NCI-H2227 (cell line): ENCODE data around the gene PRKAG2.

Experiments used
- DNase-seq: peaks from one replicate; lab custom pipeline; 2025; ENCODE audit not compliant: unreplicated experiment; lab: John Stamatoyannopoulos, UW

The PRKAG2 gene

DNA sequence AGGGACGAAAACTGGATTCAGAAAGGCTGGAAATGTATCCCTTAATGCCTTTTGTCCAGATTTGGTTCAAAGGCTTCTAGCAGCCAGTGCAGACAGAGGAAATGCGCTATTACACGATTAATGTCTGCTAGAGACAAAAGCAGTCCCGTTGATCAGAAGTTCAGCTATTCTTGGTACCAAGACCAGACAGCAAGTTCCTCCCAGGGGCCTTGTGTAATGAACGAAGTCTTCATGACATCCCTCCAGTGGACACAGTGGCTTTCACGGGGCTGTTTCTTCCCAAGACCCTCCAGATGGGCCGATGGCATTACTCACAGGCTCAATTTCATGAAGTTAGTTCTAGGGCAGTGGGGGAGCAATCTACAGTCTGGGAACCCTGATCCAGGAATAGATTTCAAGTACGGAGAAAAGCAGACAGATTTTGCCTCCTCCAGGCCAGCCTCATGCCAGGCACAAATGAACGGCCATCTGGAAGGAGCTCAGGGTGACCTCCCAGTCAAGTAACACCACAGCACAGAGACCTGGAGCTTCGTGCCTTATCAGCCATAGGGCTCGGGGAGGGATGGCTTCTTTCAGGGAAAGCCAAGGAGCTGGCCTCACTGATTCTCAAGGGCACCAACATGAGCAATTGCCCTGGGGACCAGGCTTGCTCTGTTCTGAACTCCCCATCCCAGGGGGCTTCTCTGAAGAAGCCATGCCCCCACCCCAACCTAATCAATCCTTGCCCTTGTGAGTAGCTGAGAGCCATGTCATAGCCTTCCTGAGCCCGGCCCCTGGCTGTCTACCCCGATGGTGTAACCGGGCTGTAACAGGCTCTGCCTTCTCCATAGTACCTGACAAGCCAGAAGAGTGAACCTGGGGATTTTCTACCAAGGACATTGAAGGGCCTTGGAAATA lies 101.1 kb downstream of the PRKAG2 start:
- DNase-seq, result no peak

DNA sequence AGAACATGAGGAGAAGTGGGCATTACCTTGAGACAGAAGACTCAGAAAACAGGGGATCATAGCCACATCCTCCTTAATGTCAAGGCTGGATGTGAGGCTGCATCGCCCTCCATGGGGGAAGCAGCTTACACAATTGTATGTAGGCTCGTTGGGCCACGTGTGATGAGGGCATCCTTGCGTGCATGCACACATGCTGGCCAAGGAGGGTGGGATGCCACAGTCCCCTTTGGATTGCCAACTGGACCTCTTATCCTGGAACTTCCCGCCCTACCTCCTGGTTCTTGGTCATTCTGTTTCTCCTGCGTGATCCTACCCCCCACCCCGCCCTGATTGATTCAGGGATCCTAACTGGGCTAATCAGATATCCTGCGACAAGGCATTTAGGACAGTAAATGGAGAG lies 102.0 kb downstream of the PRKAG2 start:
- DNase-seq, result no peak

DNA sequence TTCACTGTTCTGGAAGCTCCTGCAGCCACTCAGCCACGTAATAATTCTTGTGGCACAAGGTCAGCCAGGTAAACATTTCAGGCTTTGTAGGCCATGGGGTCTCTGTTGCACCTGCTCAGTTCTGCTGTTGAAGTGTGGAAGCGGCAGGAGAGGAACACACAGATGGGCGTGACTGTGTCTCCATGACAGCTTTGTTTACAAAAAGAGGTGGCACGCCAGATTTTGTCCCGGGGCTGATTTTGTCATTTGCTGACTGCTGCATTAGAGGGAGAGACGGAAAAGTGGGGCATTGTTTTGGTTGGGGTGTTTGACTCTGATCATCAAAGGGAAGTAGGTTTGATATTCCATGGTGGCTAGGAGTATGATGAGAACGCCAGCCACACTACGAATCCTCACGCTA lies 103.1 kb downstream of the PRKAG2 start:
- no peak for DNase-seq

DNA sequence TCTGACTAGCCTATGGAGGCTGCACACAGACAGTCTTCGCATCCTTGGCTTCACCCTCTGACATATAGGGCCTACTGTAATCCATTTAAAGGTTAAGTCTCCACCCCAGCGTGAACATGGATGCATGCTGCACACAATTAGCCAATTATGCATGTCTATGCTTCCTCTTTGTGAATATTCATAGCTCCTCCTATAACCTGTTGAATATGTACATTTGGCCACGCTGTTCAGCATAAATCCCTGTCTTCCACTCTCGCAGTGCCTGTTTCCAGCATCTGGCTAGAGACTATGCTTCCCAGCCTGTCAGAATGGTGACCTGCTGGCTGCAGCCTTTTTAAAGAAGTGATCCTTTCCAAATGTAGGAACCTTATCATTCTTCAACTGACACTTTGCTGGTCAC lies 106.7 kb downstream of the PRKAG2 start:
- no peak for DNase-seq

DNA sequence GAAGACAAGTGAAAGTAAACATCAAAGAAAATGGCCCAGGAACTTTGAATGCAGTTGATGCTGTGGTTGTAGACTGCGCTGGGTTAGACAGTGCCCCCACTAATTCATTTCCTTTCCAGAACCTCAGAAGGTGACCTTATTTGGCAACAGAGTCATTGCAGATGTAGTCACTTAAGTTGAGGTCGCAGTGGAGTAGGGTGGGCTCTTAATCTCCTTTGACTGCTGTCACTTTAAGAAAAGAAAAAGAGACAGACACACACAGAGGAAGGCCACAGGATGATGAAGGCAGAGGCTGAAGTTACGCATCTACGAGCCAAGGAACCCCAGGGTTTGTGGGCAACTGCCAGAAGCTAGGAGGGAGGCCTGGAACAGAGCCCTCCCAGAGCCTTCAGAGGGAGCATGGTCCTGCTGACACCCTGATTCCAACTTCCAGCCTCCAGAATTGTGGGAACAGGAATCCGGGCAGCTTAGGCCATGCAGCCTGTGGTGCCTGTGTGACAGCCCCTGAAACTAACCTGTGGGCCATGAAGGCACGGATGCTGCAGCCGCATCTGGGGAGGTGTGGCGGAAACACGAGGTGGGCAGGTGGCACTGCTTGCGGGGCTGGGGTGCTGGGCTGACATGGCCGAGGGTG lies 107.6 kb downstream of the PRKAG2 start:
- no peak for DNase-seq

DNA sequence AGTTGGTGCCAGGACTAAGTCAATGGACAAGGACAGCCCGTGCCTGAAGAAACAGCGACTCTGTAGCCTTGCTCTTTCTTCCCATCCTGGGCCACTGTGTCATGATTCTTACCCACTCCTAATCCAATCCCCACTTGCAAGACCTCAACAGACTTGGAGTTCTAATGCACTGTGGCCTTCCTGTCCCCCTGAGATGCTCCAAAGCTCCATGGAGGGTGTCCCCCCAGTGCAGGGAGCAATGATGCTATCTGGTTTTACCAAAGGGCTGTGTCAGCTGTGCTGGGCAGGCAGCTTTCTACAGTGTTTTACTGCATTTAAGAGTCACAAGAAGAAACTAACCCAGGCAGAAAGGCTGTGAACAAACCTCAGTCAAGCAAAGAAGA lies 108.1 kb downstream of the PRKAG2 start:
- no peak for DNase-seq

DNA sequence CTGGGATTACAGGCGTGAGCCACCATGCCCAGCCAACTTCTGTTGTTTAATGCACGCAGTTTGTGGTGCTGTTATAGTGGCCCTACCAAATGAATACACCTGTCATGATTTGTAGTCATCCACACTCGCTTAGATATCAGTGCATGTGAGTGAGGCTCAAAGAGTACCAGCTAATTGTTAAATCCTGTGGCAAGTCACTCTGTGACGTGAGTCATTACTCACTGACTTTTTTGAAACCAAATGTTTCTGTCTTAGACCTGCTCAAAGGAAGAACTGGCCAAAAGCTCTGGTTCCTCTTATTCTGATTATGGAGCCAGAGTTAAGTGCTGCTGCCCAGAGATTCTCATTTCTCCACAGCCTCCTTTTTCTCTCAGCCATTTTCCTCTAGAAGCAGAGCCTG lies 109.4 kb downstream of the PRKAG2 start:
- DNase-seq, result no peak

DNA sequence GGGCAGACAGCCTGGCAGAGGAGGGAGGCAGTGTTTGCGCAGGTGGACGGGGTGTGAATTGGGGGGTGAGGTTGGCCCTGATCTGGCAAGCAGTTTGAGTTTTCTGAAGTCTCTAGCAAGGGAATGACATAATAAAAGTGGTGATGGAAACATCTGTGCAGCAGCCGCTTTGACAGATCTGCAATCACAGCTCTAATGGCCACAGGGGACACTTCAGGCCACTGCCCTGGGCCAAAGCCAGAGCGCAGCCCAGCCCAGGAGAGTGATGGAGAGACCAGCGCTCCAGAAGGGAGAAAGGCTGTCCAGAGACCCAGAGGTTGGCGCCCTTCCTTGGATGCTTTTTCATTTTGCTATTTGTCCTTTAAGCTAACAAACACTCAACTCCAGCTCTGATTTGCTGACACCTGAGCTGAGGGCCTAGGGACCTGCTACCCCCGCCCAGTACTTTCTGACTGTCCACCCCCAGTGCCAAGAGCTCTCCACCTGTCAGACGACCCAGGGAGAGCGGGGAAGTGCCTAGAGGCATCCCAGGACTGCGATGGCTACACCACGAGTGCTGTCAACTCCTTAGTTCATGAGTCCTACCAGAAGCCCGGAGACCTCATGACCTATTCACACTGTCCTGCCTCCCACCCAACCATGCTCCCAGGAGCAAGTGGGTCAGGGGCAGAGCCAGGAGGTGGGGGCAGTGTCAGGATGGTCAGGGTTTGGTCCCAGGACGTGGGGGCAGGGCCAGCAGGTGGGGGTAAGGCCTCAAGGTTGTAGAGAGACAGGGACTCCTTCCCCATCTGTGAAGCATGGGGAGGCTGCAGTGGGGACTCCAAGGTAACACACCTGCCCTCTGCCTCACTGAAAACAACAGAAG lies 112.6 kb downstream of the PRKAG2 start:
- no peak for DNase-seq

DNA sequence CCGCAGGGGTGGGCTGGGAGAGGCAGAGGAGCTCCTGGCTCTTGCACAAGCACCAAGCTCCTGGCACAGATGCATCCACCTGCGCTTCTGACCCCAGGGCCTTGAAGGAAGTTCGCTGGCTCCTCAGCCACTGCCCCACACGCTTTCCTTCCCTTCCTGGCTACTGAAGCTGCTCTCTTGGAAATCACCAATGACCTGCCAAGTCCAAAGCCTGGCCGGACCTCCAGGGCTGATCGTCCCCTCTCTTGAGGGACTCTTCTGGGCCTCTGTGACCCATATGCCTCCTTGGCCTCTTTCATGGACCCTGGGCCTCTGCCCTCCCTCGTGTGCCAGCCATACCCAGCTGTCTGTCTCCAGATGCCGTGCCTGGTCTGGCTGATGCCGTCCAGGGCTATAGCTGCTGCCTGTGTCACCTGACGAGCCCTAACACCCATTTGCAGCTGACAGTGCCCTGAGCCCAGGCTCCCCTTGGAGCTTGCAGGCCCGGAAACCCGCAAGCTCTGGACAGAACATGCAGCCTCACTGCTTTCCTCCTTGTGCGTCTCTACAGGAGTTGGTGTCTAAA lies 113.4 kb downstream of the PRKAG2 start:
- DNase-seq, result no peak

DNA sequence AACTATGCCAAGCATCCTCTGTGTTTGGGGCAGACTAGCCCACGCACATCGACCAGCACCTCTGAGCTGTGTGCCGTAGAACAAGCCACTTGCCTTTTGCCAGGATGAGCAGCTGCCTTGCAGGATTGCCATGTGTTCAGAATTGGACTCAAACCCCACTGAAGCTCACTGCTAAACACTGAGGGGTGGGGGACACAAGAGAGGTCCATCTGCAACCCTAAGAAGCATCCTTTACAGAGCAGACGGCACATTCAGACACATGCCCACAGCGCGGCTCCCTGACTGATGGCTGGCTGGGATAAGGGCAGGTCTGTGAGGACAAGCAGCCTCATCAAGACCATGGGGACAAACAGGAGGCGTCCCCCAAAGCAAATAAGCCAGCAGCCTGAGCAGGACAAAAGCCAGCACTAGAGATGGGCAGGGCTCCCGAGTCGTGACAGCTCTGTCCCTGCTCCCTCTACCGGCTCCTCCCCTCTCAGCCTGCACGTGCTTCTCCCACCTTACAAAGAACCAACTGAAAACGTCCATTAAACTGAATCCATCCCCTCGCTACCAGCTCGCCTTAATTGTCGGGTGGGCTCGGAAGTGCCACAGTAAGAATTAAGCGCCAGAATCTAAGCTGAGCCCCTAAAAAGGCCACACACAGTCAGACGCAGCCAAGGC lies 114.2 kb downstream of the PRKAG2 start:
- DNase-seq, result no peak

DNA sequence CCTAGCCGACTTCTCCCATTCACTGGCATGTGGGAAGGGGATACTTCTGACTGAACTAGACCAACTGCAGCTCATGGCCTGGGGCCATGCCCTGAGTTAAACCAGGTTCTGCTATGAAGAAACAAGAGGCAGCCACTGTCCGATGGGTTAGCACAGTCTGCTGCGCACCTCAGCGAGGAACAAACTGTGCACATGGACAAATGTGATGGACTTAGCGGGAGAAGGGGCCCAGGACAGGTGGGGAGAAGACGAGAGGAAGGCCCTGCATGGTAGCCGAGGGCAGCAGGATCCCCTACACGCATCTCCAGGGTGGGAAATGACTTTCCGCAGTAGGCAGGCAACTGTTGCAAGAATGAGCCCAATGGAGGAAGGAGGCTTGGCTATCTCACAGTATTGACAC lies 115.0 kb downstream of the PRKAG2 start:
- DNase-seq, result no peak

DNA sequence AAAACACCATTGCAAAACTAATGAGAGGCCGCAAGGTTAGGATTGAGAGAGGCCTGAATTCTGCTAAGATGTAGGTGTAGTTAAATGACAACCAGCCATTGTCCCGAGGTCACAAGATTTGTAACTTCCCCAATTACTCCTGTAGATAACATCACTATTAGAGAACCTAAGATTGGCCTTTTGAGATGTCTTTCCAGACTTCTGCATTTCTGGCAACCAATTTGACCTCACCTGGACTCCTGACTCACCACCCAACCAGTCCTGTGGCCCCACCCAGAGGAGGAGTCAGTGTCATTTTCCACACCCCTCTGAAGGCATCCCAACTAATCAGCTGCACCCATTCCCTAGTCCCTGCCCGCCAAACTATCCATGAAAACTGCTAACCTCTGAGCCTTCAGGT lies 115.7 kb downstream of the PRKAG2 start:
- no peak for DNase-seq

DNA sequence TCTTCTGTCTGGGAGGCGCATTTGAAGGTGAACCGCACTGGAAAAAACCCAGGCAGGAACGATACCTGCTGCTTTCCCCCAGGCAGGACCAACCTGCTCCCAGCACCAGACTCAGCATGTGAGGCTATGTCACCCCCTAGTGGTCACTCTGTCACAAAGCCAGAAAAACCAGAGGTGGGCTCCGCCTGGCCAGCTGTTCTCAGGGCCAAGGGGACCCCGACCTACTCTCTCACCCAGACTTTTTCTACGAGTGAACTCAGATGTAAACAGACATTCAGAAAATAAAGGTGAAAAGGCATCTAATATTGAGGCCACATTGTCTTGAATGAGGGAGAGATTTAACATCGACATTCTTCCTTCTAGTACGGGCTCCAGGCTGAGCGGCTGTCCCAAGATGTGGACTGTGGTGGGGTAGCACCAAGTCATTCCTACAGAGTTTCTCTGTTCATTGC lies 117.3 kb downstream of the PRKAG2 start:
- peak; percentile 81 for DNase-seq

DNA sequence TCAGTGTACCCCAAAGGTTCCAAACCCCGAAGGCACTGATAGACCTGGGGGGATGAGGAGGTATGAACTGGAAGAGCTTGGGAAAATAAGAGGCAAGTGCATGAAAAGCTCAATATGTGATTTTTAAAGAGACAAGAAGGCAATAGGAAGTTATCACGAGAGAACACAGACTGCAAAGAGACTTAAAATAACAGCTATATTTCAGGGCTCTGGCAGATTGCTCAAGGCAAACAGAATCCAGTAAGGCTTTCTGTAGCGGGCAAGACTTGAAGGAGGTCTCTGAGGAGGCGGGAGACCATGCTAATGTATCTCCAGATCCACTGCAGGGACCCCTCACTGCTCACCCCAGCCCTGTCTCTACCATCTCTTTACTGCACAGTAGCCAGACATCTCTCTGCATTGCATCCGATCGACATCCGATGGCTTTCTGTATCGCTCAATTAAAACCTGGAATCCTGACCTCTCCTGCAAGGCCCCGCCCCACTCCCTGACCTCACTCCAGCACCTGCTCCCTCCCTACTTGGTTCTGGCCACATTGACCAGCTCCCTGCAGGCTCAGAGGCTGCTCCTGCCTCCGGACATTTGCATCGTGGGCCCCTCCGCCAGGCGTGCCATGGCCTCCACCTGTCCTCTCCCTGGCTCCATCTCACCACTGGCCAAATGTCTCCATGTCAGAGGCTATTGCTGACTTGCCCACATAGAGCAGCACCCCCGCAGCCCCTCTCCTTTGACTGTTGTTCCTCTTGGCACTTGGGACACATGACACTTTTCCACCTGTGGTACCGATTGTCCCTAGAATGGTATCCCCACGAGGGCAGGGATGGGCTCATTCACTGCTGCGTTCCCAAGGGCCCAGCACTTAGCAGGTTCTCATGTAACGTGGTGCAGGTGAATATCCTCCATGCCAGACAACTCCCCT lies 118.0 kb downstream of the PRKAG2 start:
- DNase-seq, result no peak

DNA sequence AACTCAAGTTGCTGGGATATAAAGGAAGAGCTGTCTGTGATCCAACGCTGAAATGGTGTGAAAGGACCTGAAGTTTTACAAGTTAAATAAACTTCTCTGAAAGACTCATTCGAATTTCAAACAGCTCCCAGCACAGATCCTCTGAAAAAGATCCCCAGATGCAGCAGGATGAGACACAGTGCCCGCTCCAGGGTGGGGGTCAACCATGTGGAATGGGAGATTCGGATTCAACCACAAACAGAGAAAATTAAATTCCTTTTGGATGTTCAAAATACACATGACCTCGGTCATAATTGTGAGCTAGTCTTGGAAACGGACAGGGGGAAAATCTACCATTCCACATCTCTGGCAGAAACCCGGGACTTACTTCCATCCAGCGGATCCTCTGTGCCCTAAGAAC lies 119.6 kb downstream of the PRKAG2 start:
- no peak for DNase-seq

DNA sequence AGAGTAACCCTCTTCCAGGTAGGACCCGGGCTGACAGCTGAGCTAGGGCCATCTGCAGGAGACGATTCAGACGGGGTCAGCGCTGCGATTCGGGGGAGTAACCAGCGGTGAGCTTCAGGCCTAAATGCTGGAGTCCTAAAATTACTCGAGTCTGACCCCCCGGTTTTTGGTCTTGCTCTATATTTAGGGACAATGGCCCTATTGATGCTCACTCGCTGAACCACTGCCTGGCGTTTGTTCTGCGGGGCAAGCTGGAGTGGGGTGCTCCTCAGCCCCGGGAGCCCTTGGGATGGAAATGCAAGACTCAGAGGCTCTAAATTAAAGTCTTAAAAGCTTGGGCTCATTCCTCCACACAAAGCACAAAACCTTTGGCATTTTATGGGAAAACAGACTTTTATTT lies 120.0 kb downstream of the PRKAG2 start:
- no peak for DNase-seq

DNA sequence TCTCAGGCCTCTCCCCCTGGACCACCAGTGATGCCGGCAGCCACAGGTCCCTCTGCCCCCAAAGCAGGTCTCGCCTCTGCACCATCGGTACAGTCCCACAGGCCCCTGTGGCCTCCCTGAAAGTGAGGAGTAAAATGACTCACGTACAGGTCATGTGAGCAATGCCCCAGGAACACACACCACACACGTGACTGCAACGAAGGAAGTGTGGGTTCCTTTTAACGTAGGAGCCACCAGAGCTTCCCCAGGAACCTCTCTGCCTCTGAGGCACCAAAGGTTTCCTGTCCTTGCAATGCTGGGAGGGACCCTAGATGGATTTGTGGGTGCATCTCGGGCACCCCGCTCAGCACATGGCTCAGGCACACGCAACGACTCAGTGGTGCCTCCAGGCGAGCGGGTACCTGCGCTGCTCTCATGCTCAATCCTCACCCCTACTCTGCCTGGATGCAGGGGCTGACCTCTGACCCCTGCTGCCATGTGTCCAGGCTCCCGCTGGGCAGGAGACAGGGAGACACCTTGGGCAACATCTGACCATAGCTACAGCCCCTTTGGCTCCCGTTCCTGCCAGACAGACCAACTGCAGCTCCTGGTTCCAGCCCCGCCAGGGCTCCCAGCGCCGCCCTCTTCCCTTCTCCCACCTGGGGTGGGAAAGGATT lies 120.7 kb downstream of the PRKAG2 start:
- no peak for DNase-seq

DNA sequence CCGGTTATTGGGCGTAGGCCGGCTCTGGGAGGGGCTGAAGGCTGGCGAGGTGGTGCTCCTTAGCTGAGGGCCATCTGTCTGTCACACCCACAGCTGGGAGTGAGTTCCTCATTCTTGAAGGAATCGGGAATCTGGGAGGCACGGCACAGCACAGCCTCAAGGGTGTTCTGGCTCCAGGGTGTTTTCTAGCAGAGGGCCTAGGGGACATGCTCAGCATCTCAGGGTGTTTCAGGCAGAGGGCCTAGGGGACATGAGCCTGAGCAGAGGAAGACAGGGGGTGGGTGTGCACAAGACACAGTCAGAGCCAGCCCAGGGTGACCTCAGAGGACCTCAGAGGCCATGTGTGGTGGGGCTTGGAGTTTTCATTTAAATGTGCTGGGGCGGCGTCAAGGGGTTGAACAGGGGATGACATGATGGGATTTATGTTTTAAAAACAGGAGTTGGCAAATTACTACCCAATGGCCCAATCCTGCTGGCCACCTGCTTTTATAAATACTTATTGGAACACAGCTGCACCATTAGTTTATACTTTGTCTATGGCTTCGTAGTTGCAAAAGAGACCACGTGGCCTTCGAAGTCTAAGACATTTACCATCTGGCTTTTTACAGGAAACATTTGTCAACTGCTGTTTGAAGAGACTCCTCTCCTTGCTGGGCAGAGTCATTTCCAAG lies 121.6 kb downstream of the PRKAG2 start:
- no peak for DNase-seq

DNA sequence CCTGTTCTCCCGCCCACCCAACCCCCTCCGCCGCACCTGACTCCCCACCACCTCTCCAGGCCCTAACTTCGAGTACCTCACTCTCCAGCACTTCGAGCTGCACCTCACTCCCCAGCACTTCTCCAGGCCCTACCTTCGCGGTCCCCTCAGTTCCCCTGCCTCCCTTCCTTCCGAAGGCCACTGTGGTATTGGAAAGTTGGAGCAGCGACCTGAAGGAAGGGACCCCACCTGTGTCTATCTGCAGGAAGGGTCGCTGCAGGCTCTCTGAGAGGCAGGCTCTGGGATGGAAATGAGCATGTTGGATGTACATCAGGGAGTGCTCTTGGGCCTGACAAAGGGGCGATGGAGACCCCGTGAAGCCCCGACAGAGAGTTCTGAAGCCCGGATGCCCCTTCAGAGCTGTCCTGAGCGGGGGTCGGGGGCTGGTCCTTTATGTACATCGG lies 122.2 kb downstream of the PRKAG2 start:
- no peak for DNase-seq
